NB4 (cell line): ENCODE results near the gene MEI4.

Source experiments
- DNase-seq: peaks from one replicate; pipeline ENCODE4 v3.0.0; 2010; ENCODE audit warnings: low read depth
- H3K4me3 ChIP-seq: one replicate; pipeline ENCODE4 v1.5.1; 2011; ENCODE audit warnings: mild to moderate bottlenecking, low read depth, low read length, moderate library complexity
- CTCF ChIP-seq: IDR thresholded peaks from one replicate; pipeline ENCODE4 v1.5.1; 2012; ENCODE audit warnings: low read depth, low read length
- MAX ChIP-seq: IDR thresholded peaks from 2 replicates; pipeline ENCODE4 v1.6.1; 2011; ENCODE audit warnings: low read depth, low read length
- MYC ChIP-seq: IDR thresholded peaks from 2 replicates; pipeline ENCODE4 v1.6.1; 2011; ENCODE audit warnings: low read depth, low read length
- POLR2A ChIP-seq: IDR thresholded peaks from 2 replicates; pipeline ENCODE4 v1.6.1; 2011; ENCODE audit warnings: mild to moderate bottlenecking; ENCODE audit not compliant: insufficient read length; ENCODE audit errors: extremely low read depth

Gene MEI4

GRCh38 chr6:77656999-77657764 is 4.3 kb downstream of the MEI4 start:
- DNase-seq, result no peak
- TF ChIP-seq CTCF (no peak), MAX (no peak), POLR2A (no peak), MYC (no peak)
- H3K4me3 ChIP-seq, result no peak overlapping the region

GRCh38 chr6:77666340-77666739 is 13.5 kb downstream of the MEI4 start:
- no peak overlapping the region for H3K4me3 ChIP-seq
- TF ChIP-seq CTCF, result no peak
- TF ChIP-seq POLR2A, result no peak
- no peak for TF ChIP-seq MAX
- TF ChIP-seq MYC, result no peak
- no peak for DNase-seq

DNA sequence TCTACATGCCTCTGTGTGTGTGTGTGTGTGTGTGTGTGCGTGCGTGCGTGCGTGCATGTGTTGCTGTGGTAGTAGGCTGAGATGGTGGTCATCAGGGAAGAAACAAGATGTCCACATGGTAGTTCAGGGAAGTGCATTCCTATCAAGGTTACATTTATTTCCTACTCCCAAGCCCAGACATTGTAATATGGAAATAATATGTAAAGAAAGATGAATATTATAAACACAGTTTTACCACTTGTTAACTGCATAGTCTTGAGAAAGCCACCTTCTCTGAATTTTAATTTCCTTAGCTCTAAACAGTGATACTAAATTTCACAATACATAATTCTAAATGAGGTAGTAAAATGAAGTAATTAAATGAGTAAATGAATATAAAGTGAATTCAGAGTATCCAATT is 14.0 kb downstream of the MEI4 start:
- TF ChIP-seq MYC (no peak), MAX (no peak), POLR2A (no peak), CTCF (no peak)
- no peak overlapping the region for H3K4me3 ChIP-seq
- DNase-seq, result no peak

- DNase-seq, result no peak
- TF ChIP-seq POLR2A (no peak), MYC (no peak), MAX (no peak), CTCF (no peak)
- H3K4me3 ChIP-seq, result no peak overlapping the region
Observed at GRCh38 chr6:77669913-77670312, 17.1 kb downstream of the MEI4 start.

- DNase-seq, result no peak
- TF ChIP-seq CTCF (no peak), MYC (no peak), POLR2A (no peak), MAX (no peak)
- H3K4me3 ChIP-seq, result no peak overlapping the region
Observed at GRCh38 chr6:77674211-77674610, 21.4 kb downstream of the MEI4 start.
